Right lobe of liver (tissue), 4 donors: ENCODE data around the gene GAREM1.

Experiments used
- CTCF ChIP-seq, 4 donors: fragments of 200-600 bp in 3 of 4; fragments of 450-650 bp in 1 of 4; IDR thresholded peaks; one replicate each; pipeline versions ENCODE4 v1.5.1 to v1.8.0; 2016 to 2022; ENCODE audit warnings: antibody characterized with exemption in 4 of 4, mild to moderate bottlenecking in 2 of 4
- POLR2A ChIP-seq: fragments of 450-650 bp; IDR thresholded peaks from one replicate; pipeline ENCODE4 v1.6.1; 2017; ENCODE audit warnings: antibody characterized with exemption, mild to moderate bottlenecking
- donor health status: DM: no; HTN: no; CAD: no.
- donor health status: DM: no; HTN: no; CAD: no.
- donor health status: DM: no; HTN: yes; CAD: no.

DNA sequence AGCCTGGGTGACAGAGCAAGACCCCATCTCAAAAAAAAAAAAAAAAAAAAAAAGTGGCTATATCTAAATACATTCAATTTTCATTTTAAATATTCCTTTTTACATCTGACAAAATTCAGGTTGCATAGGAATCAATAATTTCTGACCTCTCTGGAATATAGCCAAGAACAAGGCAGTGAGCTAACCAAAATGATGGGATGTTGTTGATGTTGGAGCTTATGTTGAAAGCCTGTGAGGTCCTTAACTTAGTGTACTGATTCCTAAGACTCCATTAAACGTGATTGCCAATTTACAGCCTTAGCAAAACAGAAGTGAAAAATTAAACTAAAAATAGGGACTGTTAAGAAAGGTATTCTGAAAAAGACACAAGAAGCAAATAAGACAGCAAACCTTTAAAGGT, 171.2 kb downstream of the GAREM1 start:
- TF ChIP-seq POLR2A (no peak), CTCF (IDR thresholded peaks at IDR 0.05) (no peak)
